HepG2 (cell line): ENCODE measurements around the gene C19orf73. TPM values are rescaled to one million over a fixed set of nuclear protein-coding genes. Genes with fewer than 3 reads are reported as not detected.

Experiments used
- ARID5B ChIP-seq: IDR thresholded peaks from 2 replicates; pipeline ENCODE4 v1.4.0; 2020; ENCODE audit warnings: mild to moderate bottlenecking, missing genetic modification reagents
- GFI1 ChIP-seq: sonication (generic); formaldehyde crosslinking; IDR thresholded peaks from 2 replicates; pipeline ENCODE4 v1.5.0; 2020; ENCODE audit warnings: missing genetic modification reagents, mild to moderate bottlenecking, borderline replicate concordance
- GPN1 ChIP-seq: sonication (generic); formaldehyde crosslinking; IDR thresholded peaks from 2 replicates; pipeline ENCODE4 v1.5.1; 2020; ENCODE audit warnings: missing genetic modification reagents, borderline replicate concordance
- NFE2 ChIP-seq: sonication (generic); formaldehyde crosslinking; IDR thresholded peaks from 2 replicates; pipeline ENCODE4 v1.4.0; 2020; ENCODE audit warnings: missing genetic modification reagents
- RXRB ChIP-seq: IDR thresholded peaks from 2 replicates; pipeline ENCODE4 v1.6.1; 2016; ENCODE audit warnings: borderline replicate concordance, missing genetic modification reagents, missing compliant biosample characterization
- SAP130 ChIP-seq: IDR thresholded peaks from 2 replicates; pipeline ENCODE4 v1.6.1; 2016; ENCODE audit warnings: low read depth
- SIN3A ChIP-seq: IDR thresholded peaks from 2 replicates; pipeline ENCODE4 v1.6.1; 2011; ENCODE audit warnings: low read depth, mild to moderate bottlenecking, control low read depth, low read length, borderline replicate concordance
- TBX2 ChIP-seq: sonication (generic); formaldehyde crosslinking; IDR thresholded peaks from 2 replicates; pipeline ENCODE4 v1.5.0; 2020; ENCODE audit warnings: missing genetic modification reagents, mild to moderate bottlenecking, borderline replicate concordance
- XRCC5 ChIP-seq: fragments of 200-400 bp; formaldehyde crosslinking; optimal IDR thresholded peaks from 2 replicates; pipeline ENCODE3; 2017; ENCODE audit warnings: mild to moderate bottlenecking, low read length
- ZBTB7A ChIP-seq: sonication (generic); formaldehyde crosslinking; IDR thresholded peaks from 2 replicates; pipeline ENCODE4 v1.8.0; 2022; ENCODE audit warnings: mild to moderate bottlenecking, missing genetic modification reagents
- ZFX ChIP-seq: sonication (generic); formaldehyde crosslinking; IDR thresholded peaks from 2 replicates; pipeline ENCODE4 v1.4.0; 2020; ENCODE audit warnings: mild to moderate bottlenecking, low read depth, missing genetic modification reagents, moderate library complexity
- polyA plus RNA-seq, 8 experiments: library from polyadenylated mRNA; depleted of rRNA in 3 of 8; stranded (reverse) in 7 of 8; unstranded in 1 of 8; fragments of >200 nt; fragmentation: Illumina TruSeq in 4 of 8; extraction: Trizol in 4 of 8; gene quantifications; 2 replicates each; pipeline versions ENCODE4 v1.2.1 to v1.2.3, GENCODE V29; 2011 to 2016; ENCODE audit warnings: low read depth in 4 of 8, missing spikeins in 1 of 8, mixed read lengths in 1 of 8; ENCODE audit not compliant: insufficient read depth in 1 of 8
- total RNA-seq, 5 experiments: library from RNA; depleted of rRNA; stranded (reverse); fragments of >200 nt; fragmentation: Illumina TruSeq; extraction: Trizol; gene quantifications; 2 replicates each; pipeline ENCODE4 v1.2.3, GENCODE V29; 2016; ENCODE audit warnings: low read depth in 1 of 5
- TF ChIP-seq, protein P1 (sequence below): sonication (generic); formaldehyde crosslinking; IDR thresholded peaks from 2 replicates; pipeline ENCODE4 v1.9.0; 2021; ENCODE audit warnings: mild to moderate bottlenecking, missing genetic modification reagents
- TF ChIP-seq, protein P2 (sequence below): sonication (generic); formaldehyde crosslinking; IDR thresholded peaks from 2 replicates; pipeline ENCODE4 v1.4.0; 2020; ENCODE audit warnings: missing genetic modification reagents
- TF ChIP-seq, protein P3 (sequence below): sonication (generic); IDR thresholded peaks from 2 replicates; pipeline ENCODE4 v1.6.1; 2016; ENCODE audit warnings: low read depth, borderline replicate concordance

C19orf73 gene
- total and polyA plus RNA-seq, 2 of the 13 experiments (the other 11 are each of a cell fraction or from before 2014, with no cell fraction given): 1.4 to 1.5 TPM

DNA sequence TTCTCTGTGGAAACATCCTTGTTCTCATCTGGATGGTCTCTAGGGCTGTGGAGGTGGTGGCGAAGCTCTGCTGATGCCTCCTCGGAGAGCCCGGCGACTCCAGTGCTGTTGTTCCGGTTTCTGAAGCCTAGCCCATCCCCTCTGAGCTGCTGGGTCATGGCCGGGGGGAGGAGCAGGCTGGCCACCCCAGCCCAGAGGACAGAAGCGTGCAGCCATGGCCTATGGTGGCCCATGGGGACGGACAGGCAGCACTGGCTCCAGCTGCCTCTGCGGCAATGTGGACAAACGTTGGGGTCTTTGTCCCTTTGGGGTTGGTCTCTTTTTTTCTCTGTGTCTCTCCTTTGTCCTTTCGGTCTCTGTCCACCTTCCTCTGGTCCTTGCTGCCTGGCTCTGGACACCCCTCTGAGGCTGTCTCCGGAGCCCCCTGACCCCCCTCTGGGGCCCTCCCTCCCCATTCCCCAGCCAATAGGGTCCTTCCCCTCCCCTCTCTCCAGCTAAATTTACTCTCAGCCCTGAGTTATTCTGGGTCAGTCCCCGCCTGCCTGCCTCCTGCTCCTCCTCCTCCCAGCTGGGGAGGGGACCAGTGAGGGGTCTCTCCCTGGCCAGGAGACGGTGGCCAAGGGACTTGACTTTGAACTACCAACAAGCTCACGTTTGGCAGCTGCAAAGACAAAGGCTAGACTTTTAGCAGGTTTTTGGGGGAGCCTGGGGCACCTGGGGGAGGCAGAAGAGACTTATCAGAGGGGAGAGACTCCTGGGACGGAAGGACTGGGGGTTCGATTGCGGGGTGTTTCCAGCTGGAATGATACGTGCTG is 36.3 kb upstream of the C19orf73 start, which contains the start of gene HRC (continued):
- TF ChIP-seq, protein P1, sequence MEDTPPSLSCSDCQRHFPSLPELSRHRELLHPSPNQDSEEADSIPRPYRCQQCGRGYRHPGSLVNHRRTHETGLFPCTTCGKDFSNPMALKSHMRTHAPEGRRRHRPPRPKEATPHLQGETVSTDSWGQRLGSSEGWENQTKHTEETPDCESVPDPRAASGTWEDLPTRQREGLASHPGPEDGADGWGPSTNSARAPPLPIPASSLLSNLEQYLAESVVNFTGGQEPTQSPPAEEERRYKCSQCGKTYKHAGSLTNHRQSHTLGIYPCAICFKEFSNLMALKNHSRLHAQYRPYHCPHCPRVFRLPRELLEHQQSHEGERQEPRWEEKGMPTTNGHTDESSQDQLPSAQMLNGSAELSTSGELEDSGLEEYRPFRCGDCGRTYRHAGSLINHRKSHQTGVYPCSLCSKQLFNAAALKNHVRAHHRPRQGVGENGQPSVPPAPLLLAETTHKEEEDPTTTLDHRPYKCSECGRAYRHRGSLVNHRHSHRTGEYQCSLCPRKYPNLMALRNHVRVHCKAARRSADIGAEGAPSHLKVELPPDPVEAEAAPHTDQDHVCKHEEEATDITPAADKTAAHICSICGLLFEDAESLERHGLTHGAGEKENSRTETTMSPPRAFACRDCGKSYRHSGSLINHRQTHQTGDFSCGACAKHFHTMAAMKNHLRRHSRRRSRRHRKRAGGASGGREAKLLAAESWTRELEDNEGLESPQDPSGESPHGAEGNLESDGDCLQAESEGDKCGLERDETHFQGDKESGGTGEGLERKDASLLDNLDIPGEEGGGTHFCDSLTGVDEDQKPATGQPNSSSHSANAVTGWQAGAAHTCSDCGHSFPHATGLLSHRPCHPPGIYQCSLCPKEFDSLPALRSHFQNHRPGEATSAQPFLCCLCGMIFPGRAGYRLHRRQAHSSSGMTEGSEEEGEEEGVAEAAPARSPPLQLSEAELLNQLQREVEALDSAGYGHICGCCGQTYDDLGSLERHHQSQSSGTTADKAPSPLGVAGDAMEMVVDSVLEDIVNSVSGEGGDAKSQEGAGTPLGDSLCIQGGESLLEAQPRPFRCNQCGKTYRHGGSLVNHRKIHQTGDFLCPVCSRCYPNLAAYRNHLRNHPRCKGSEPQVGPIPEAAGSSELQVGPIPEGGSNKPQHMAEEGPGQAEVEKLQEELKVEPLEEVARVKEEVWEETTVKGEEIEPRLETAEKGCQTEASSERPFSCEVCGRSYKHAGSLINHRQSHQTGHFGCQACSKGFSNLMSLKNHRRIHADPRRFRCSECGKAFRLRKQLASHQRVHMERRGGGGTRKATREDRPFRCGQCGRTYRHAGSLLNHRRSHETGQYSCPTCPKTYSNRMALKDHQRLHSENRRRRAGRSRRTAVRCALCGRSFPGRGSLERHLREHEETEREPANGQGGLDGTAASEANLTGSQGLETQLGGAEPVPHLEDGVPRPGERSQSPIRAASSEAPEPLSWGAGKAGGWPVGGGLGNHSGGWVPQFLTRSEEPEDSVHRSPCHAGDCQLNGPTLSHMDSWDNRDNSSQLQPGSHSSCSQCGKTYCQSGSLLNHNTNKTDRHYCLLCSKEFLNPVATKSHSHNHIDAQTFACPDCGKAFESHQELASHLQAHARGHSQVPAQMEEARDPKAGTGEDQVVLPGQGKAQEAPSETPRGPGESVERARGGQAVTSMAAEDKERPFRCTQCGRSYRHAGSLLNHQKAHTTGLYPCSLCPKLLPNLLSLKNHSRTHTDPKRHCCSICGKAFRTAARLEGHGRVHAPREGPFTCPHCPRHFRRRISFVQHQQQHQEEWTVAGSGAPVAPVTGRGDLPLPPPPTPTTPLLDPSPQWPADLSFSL (CRISPR knock-in tag): peak; percentile 50; the same call in 1 of the 2 replicates
- no peak for TF ChIP-seq GPN1 (CRISPR knock-in tag)
- TF ChIP-seq SIN3A: peak; percentile 33; the same call in 1 of the 2 replicates
- TF ChIP-seq NFE2 (CRISPR knock-in tag): no peak
- TF ChIP-seq ZFX: peak; percentile 69
- peak; percentile 33; the same call in 1 of the 2 replicates for TF ChIP-seq TBX2 (CRISPR knock-in tag)
- TF ChIP-seq, protein P2, sequence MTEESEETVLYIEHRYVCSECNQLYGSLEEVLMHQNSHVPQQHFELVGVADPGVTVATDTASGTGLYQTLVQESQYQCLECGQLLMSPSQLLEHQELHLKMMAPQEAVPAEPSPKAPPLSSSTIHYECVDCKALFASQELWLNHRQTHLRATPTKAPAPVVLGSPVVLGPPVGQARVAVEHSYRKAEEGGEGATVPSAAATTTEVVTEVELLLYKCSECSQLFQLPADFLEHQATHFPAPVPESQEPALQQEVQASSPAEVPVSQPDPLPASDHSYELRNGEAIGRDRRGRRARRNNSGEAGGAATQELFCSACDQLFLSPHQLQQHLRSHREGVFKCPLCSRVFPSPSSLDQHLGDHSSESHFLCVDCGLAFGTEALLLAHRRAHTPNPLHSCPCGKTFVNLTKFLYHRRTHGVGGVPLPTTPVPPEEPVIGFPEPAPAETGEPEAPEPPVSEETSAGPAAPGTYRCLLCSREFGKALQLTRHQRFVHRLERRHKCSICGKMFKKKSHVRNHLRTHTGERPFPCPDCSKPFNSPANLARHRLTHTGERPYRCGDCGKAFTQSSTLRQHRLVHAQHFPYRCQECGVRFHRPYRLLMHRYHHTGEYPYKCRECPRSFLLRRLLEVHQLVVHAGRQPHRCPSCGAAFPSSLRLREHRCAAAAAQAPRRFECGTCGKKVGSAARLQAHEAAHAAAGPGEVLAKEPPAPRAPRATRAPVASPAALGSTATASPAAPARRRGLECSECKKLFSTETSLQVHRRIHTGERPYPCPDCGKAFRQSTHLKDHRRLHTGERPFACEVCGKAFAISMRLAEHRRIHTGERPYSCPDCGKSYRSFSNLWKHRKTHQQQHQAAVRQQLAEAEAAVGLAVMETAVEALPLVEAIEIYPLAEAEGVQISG (CRISPR knock-in tag): peak; percentile 36
- peak; percentile 50; the same call in 1 of the 2 replicates for TF ChIP-seq RXRB (CRISPR knock-in tag)
- TF ChIP-seq, protein P3, sequence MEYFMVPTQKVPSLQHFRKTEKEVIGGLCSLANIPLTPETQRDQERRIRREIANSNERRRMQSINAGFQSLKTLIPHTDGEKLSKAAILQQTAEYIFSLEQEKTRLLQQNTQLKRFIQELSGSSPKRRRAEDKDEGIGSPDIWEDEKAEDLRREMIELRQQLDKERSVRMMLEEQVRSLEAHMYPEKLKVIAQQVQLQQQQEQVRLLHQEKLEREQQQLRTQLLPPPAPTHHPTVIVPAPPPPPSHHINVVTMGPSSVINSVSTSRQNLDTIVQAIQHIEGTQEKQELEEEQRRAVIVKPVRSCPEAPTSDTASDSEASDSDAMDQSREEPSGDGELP: 0 out of 2 replicates have a peak, but pooled peaks have one; percentile 16
- TF ChIP-seq ARID5B (CRISPR knock-in tag): peak; percentile 40; the same call in 1 of the 2 replicates
- no peak for TF ChIP-seq XRCC5
- peak; percentile 24; the same call in 1 of the 2 replicates for TF ChIP-seq ZBTB7A
- TF ChIP-seq GFI1: no peak
- TF ChIP-seq SAP130 (CRISPR knock-in tag): peak; percentile 80
